Stimulated activated naive B cell treated with anti-CD40 and anti-IgM and Interleukin-4, amounts not matched to agents 10 μg/mL and 1 μg/mL and 100 μg/mL, for 72 hours (primary cell): ENCODE measurements around the gene PRCC.

Experiments
- ATAC-seq, 2 donors: fragments of 150-1000 bp; cut with Tn5 transposase; replicated peaks; 2 replicates each; pipeline ENCODE4 v1.10.0; 2021; ENCODE audit warnings: moderate library complexity in 1 of 2
- DNase-seq: peaks from one replicate; pipeline ENCODE4 v3.0.0; 2021
- H3K27ac Mint-ChIP-seq: one replicate; pipeline ENCODE4 v1.8.0; 2022; ENCODE audit warnings: mild to moderate bottlenecking, mixed read lengths
- H3K27me3 Mint-ChIP-seq, 2 donors: one replicate each; pipeline ENCODE4 v1.8.0; 2022; ENCODE audit warnings: mixed read lengths in 2 of 2
- H3K36me3 Mint-ChIP-seq, 2 donors: one replicate each; pipeline ENCODE4 v1.8.0; 2022; ENCODE audit warnings: mixed read lengths in 2 of 2, mild to moderate bottlenecking in 1 of 2
- H3K4me1 Mint-ChIP-seq, 2 donors: one replicate each; pipeline ENCODE4 v1.8.0; 2022; ENCODE audit warnings: mixed read lengths in 2 of 2, mild to moderate bottlenecking in 1 of 2
- H3K4me3 Mint-ChIP-seq, 2 donors: one replicate each; pipeline ENCODE4 v1.8.0; 2022; ENCODE audit warnings: mild to moderate bottlenecking in 2 of 2, mixed read lengths in 2 of 2, moderate library complexity in 1 of 2
- H3K9me3 Mint-ChIP-seq, 2 donors: one replicate each; pipeline ENCODE4 v1.8.0; 2022; ENCODE audit warnings: mixed read lengths in 2 of 2, mild to moderate bottlenecking in 1 of 2

The PRCC gene

GRCh38 chr1:156740741-156741480, 26.4 kb upstream of the PRCC start, which contains the start of gene MRPL24:
TSS of gene MRPL24 (minus strand) at chr1:156741088. CDS start at chr1:156738704, 2,384 bp downstream.
- Mint-ChIP-seq H3K27me3 (no peaks in the 10 kb centered on the region), H3K27ac (peak within 1 kb of the TSS; percentile 98), H3K4me1 (peaks cover 28 to 41% of the 10 kb centered on the region in 2 donors), H3K36me3 (peaks cover 54 to 75% of the 10 kb centered on the region in 2 donors), H3K4me3 (peak within 1 kb of the TSS; percentile 94 to 96), H3K9me3 (peaks cover 0 to 2% of the 10 kb centered on the region in 2 donors)
- DNase-seq, result peak; percentile 97
- peak; percentile 92 to 93 for ATAC-seq

- Mint-ChIP-seq H3K9me3 (peaks cover 0 to 2% of the 10 kb centered on the region in 2 donors), H3K4me3 (peak overlapping the region; percentile 94 to 96), H3K4me1 (peaks cover 32 to 47% of the 10 kb centered on the region in 2 donors), H3K36me3 (peaks cover 54 to 77% of the 10 kb centered on the region in 2 donors), H3K27me3 (no peaks in the 10 kb centered on the region), H3K27ac (peak overlapping the region; percentile 98)
- DNase-seq, result no peak
- ATAC-seq, result no peak
Observed at GRCh38 chr1:156741481-156741983, 25.8 kb upstream of the PRCC start.

DNA sequence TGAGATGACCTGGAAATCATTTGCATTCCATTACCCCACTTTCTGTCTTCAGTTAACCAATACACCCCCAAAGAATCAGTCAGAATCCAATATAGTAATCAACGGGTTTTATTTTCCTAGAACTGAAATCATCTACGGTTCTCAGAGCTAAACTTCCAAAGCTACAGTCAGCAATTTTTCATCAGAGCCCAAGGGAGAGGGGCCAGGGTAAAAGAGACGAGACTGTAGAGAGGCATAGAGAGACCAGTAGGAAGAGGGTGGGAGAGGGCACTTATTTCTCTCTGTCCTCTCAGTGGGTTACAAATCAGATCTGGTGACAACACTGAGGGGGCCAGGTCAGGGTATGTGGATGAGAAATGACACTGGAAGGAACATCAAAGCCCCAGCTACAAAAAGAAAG, 25.3 kb upstream of the PRCC start:
- Mint-ChIP-seq H3K27me3 (no peaks in the 10 kb centered on the region), H3K36me3 (peaks cover 53 to 79% of the 10 kb centered on the region in 2 donors), H3K4me3 (peak overlapping the region; percentile 94 to 96), H3K9me3 (peaks cover 0 to 2% of the 10 kb centered on the region in 2 donors), H3K4me1 (peaks cover 34 to 52% of the 10 kb centered on the region in 2 donors), H3K27ac (peak overlapping the region; percentile 98)
- no peak for DNase-seq
- no peak for ATAC-seq

DNA sequence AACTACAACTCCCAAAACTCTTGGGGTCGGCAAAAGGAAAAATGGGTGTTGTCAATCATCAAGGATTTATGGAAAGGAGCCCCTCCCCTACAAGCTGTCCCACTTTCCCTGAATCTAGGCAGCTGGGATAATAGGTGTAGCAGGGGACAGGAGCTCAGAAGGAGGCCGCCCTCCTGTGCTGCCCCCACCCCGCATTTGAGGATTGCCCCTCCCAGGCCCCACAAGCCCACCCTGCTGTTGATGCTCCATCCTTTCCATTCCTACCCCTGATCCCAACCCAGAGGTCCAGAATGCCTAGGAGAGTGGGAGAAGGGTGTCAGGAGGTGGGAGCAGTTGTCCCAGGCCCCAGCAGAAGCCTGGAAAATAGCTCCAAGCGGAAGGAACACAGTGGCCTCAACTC, 24.5 kb upstream of the PRCC start:
- no peak for ATAC-seq
- Mint-ChIP-seq H3K9me3 (peaks cover 0 to 2% of the 10 kb centered on the region in 2 donors), H3K27me3 (no peaks in the 10 kb centered on the region), H3K27ac (peak overlapping the region; percentile 44), H3K4me1 (peaks cover 37 to 59% of the 10 kb centered on the region in 2 donors), H3K36me3 (peaks cover 53 to 78% of the 10 kb centered on the region in 2 donors), H3K4me3 (no peak overlapping the region)
- DNase-seq, result no peak

- H3K36me3 Mint-ChIP-seq, result peaks cover 51 to 75% of the 10 kb centered on the region in 2 donors
- DNase-seq, result no peak
- no peak for ATAC-seq
- H3K9me3 Mint-ChIP-seq, result peaks cover 0 to 2% of the 10 kb centered on the region in 2 donors
- H3K27ac Mint-ChIP-seq, result peak overlapping the region; percentile 63
- peaks cover 42 to 67% of the 10 kb centered on the region in 2 donors for H3K4me1 Mint-ChIP-seq
- H3K4me3 Mint-ChIP-seq, result no peak overlapping the region
- H3K27me3 Mint-ChIP-seq, result no peaks in the 10 kb centered on the region
Observed at GRCh38 chr1:156743367-156744302, 23.7 kb upstream of the PRCC start.

DNA sequence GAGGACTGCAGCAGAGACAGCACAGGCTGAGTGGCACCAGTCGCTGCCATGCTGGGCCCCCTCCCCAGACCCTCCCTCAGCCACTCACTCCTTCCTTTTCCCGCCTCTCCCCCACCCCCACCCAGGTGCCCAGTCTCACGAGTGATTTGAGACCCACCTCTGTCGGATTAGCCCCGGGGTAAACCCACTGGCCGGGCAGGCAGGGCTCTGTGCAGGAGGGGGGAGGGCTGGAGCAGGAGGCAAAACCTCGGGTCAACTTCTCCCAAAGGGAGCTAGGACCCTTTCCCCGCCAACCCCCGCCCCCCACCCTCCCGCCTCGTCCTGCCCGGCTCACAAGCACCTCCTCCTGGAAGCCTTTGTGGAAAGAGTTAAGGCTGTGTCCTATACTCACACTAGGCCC, 23.0 kb upstream of the PRCC start:
- H3K4me1 Mint-ChIP-seq, result peaks cover 47 to 74% of the 10 kb centered on the region in 2 donors
- no peaks in the 10 kb centered on the region for H3K27me3 Mint-ChIP-seq
- H3K36me3 Mint-ChIP-seq, result peaks cover 55 to 75% of the 10 kb centered on the region in 2 donors
- DNase-seq (no peak), ATAC-seq (no peak)
- no peak overlapping the region for H3K4me3 Mint-ChIP-seq
- peak overlapping the region; percentile 70 for H3K27ac Mint-ChIP-seq
- peaks cover 0 to 2% of the 10 kb centered on the region in 2 donors for H3K9me3 Mint-ChIP-seq

GRCh38 chr1:156744786-156745419, 22.4 kb upstream of the PRCC start:
- H3K27ac Mint-ChIP-seq, result peak overlapping the region; percentile 70
- no peaks in the 10 kb centered on the region for H3K27me3 Mint-ChIP-seq
- peaks cover 60 to 79% of the 10 kb centered on the region in 2 donors for H3K36me3 Mint-ChIP-seq
- no peak overlapping the region for H3K4me3 Mint-ChIP-seq
- no peak for ATAC-seq
- DNase-seq, result no peak
- peaks cover 52 to 80% of the 10 kb centered on the region in 2 donors for H3K4me1 Mint-ChIP-seq
- peaks cover 0 to 2% of the 10 kb centered on the region in 2 donors for H3K9me3 Mint-ChIP-seq

DNA sequence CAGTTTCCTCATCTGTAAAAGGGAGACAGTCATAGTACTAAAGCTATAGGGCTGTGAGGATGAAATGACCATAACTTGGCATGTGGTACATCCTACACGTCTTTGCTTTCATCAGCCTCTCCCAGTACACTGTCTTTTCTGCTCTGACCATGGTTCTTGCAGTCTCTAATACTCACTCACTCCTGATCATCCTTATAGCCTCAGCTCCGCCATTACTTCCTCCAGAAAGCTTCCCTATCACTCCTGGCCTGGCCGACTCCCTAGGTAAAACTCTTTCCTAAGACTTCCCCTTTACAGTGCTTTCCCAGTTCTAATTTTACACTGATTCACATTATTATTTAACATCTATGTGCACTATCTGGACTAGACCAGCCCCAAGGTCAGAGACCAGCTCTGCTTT, 21.5 kb upstream of the PRCC start:
- no peak for ATAC-seq
- Mint-ChIP-seq H3K27me3 (no peaks in the 10 kb centered on the region), H3K36me3 (peaks cover 56 to 84% of the 10 kb centered on the region in 2 donors), H3K27ac (peak overlapping the region; percentile 15), H3K4me1 (peaks cover 57 to 77% of the 10 kb centered on the region in 2 donors), H3K9me3 (peaks cover 0 to 2% of the 10 kb centered on the region in 2 donors), H3K4me3 (no peak overlapping the region)
- no peak for DNase-seq

DNA sequence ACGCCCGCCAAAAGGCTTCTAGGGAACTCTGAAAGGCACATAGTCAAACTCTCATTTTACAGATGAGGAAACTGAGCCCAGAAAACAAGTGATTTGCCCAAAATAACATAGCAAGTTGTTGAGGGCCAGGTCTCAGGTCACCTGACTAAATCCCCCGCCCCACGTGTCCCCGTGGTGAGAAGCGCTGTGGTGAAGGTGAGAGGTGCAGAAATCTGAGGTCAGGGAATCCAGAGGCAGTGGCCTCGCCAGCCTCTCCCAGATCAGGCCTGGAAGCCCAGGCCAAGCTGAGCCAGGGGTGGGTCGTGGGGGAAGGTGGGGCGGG, 21.0 kb upstream of the PRCC start:
- peaks cover 55 to 72% of the 10 kb centered on the region in 2 donors for H3K4me1 Mint-ChIP-seq
- H3K9me3 Mint-ChIP-seq, result peaks cover 0 to under 1% of the 10 kb centered on the region in 2 donors
- no peaks in the 10 kb centered on the region for H3K27me3 Mint-ChIP-seq
- peak overlapping the region; percentile 79 to 83 for H3K4me3 Mint-ChIP-seq
- H3K27ac Mint-ChIP-seq, result peak overlapping the region; percentile 94
- DNase-seq (no peak), ATAC-seq (no peak)
- H3K36me3 Mint-ChIP-seq, result peaks cover 53 to 81% of the 10 kb centered on the region in 2 donors

DNA sequence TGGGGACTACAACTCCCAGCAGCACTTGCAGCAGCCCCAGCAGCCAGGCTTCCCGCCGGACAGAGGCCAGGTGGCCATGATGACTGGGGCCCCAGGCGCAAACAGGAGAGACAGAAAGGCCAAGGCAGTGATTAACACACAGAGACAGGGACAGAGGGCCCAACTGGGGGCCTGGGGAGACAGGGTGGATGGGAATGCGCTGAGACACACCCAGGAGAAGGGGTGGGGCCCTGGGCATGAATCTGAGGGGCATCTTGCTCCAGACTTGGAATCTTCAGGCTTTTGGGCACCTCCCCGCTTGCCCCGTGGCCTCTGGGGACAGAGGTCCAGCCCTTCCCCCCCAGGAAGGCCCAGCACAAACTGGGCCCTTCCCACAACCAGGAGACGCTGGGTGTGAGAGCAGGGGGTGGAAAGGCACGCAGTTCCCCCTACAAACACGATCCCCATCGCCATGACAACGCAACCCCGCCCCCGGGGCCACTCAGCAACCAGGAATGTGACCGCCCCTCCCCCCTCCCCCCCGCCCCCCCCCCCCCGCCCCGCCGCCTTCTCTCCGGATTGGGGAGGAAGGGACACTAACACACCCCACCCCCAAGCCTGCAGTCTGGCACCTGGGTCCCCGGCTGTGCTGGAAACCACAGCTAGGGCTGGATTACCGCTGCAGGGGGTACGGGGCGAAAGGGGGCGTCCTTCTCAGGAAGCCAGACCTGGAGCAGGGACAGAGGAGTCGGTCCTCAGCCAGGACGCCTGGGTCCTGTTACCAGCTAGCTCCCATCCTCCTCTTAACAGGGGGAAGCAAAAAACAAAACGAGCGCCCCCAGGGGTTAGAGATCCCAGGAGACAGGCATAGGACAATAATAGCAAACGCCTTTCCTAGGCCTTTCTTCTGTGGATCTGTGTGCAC, 20.4 kb upstream of the PRCC start:
- Mint-ChIP-seq H3K27ac (peak overlapping the region; percentile 94), H3K36me3 (peaks cover 48 to 79% of the 10 kb centered on the region in 2 donors), H3K4me3 (peak overlapping the region; percentile 79 to 92), H3K4me1 (peaks cover 51 to 66% of the 10 kb centered on the region in 2 donors), H3K9me3 (no peaks in the 10 kb centered on the region), H3K27me3 (no peaks in the 10 kb centered on the region)
- no peak for DNase-seq
- peak; percentile 29 to 30 for ATAC-seq

DNA sequence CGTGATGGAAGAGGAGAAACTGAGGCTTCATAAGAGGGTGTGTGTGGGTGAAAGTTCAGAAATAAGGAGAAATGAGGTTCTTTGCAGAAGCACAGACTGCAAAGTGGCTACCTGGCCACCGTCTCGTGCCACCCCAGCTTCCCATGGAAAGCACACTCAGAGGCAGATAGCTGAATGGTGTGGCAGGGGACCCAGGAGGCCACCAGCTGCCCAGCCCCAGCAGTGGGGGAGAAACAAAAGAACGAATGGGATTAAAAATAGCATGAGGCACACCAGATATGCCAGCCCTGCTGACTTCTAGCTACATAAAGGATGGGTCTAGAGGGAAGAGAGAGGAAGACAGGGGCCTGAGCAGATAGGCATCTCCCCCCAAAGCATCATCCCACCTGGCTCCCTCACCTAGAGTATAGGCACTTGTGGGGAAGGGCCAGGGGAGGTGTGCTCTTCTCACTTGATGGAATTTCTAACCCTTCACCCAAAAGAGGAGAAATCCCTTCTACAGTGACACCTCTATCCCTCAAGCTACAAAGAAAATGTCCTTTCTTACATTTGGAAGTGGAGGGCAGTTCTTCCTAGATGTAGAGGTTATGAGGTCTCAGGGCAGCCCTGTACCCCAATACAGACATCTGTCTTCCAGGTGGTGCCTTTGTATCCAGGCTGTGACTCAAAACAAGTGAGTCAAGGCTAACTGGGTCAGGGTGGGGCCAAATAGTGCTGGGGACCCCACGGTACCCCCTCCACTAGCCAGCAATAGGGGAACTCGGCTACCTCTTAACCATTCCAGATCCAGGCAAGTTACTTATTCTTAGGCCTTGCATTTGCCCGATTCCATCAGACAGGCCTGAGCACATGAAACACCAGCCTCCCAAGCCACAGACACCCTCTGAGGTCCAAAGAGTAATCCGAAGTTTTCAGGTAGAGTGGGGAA, 19.3 kb upstream of the PRCC start:
- Mint-ChIP-seq H3K36me3 (peaks cover 42 to 70% of the 10 kb centered on the region in 2 donors), H3K4me3 (peak overlapping the region; percentile 79 to 92)

GRCh38 chr1:156748670-156749418, 18.5 kb upstream of the PRCC start:
- DNase-seq (no peak), ATAC-seq (no peak)
- no peaks in the 10 kb centered on the region for H3K9me3 Mint-ChIP-seq
- peaks cover 35 to 61% of the 10 kb centered on the region in 2 donors for H3K36me3 Mint-ChIP-seq
- peaks cover 51 to 64% of the 10 kb centered on the region in 2 donors for H3K4me1 Mint-ChIP-seq
- peak overlapping the region; percentile 94 for H3K27ac Mint-ChIP-seq
- H3K4me3 Mint-ChIP-seq, result peak overlapping the region; percentile 79 to 92
- H3K27me3 Mint-ChIP-seq, result no peaks in the 10 kb centered on the region

More for the DNA sequence above, 19.3 kb upstream of the PRCC start:
- Mint-ChIP-seq H3K9me3 (no peaks in the 10 kb centered on the region), H3K27ac (peak overlapping the region; percentile 94), H3K27me3 (no peaks in the 10 kb centered on the region), H3K4me1 (peaks cover 50 to 65% of the 10 kb centered on the region in 2 donors)
- no peak for ATAC-seq
- no peak for DNase-seq
